GM19238 (cell line): ENCODE measurements around the gene C1orf21.
"Not testable (repeated sequence)": the region's sequence is repeated elsewhere in the genome, so short reads cannot be mapped to it uniquely, and the experiment has no call there.

ENCODE experiments used
- DNase-seq: peaks from one replicate; pipeline ENCODE4 v3.0.0; 2011; ENCODE audit warnings: low spot score; ENCODE audit not compliant: insufficient read length

C1orf21 gene

GRCh38 chr1:184597650-184598357, 211.0 kb downstream of the C1orf21 start:
- DNase-seq, result no peak

GRCh38 chr1:184598403-184599193, 211.8 kb downstream of the C1orf21 start:
- no peak for DNase-seq

GRCh38 chr1:184604152-184604900, 217.5 kb downstream of the C1orf21 start:
- no peak for DNase-seq

- DNase-seq, result no peak
Observed at GRCh38 chr1:184605941-184606340, 219.1 kb downstream of the C1orf21 start.

GRCh38 chr1:184606786-184607185, 220.0 kb downstream of the C1orf21 start:
- no peak for DNase-seq

GRCh38 chr1:184608581-184608980, 221.8 kb downstream of the C1orf21 start:
- no peak for DNase-seq

- DNase-seq, result no peak
Observed at GRCh38 chr1:184608990-184609389, 222.2 kb downstream of the C1orf21 start.

GRCh38 chr1:184610876-184611595, 224.2 kb downstream of the C1orf21 start:
- DNase-seq, result no peak

GRCh38 chr1:184612229-184612628, 225.4 kb downstream of the C1orf21 start:
- DNase-seq, result not testable (repeated sequence)

- DNase-seq, result no peak
Observed at GRCh38 chr1:184614667-184615066, 227.8 kb downstream of the C1orf21 start.

- no peak for DNase-seq
Observed at GRCh38 chr1:184615301-184615700, 228.5 kb downstream of the C1orf21 start.

GRCh38 chr1:184616504-184616903, 229.7 kb downstream of the C1orf21 start:
- DNase-seq, result no peak

- DNase-seq, result no peak
Observed at GRCh38 chr1:184617433-184618029, 230.7 kb downstream of the C1orf21 start.

- DNase-seq, result no peak
Observed at GRCh38 chr1:184618851-184619250, 232.0 kb downstream of the C1orf21 start.

- no peak for DNase-seq
Observed at GRCh38 chr1:184620469-184620868, 233.6 kb downstream of the C1orf21 start.

GRCh38 chr1:184621260-184621659, 234.4 kb downstream of the C1orf21 start:
- DNase-seq, result no peak

- DNase-seq, result no peak
Observed at GRCh38 chr1:184622136-184622823, 235.5 kb downstream of the C1orf21 start.

GRCh38 chr1:184623404-184623803, 236.6 kb downstream of the C1orf21 start:
- no peak for DNase-seq

GRCh38 chr1:184624051-184624450, 237.2 kb downstream of the C1orf21 start:
- DNase-seq, result no peak

GRCh38 chr1:184624626-184625025, 237.8 kb downstream of the C1orf21 start:
- DNase-seq, result no peak
